ENCODE results near the gene TFF2. TPM values are rescaled to one million over a fixed set of nuclear protein-coding genes. Genes with fewer than 3 reads are reported as not detected.

The TFF2 gene
- total RNA-seq, 1 donor from 2014 or later: not detected

DNA sequence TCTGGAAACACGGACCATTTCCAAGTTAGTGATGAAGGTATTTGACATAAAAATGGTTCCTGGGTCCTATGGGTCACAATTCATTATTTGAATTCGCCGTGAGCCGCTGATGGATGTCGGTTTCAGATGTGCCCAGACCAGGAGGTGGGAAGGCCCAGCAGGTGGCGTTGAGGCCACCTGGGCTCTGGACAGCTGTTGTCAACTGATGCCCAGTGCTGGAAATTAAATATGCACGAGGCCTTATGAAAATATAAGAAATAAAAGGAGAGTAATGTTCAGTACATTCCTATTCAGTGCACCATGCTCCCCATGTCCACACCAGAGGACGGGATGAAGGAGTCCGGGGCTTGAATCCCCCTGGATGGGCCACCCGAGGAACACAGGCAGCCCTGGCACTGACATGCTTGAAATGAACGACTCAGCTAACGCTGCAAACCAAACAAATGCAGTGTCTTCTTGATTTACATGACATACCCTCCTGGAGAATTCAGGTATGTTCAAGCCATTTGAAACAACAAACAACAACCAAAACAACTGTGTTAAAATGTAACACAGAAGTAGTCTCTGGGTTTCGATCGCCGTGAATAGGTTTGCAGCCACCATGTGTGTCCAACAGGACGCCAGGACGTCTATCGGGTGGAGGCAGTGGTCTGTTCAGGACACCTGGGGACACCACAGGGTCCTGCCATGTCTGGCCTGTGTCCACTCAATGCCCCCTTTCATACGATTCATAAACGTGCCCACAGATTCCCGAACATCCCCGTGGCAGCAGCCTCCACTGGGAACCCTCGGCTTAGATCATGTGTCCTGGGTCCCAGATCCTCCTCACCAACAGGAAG lies 41.7 kb downstream of the TFF2 start:
- TF ChIP-seq POLR2A (IDR thresholded peaks at IDR 0.05): no peak
- no peak for TF ChIP-seq POLR2AphosphoS5 (IDR thresholded peaks at IDR 0.05; ENCODE audit: insufficient read depth in 1 of 2, low read depth in 1 of 2)
- TF ChIP-seq, protein P1, sequence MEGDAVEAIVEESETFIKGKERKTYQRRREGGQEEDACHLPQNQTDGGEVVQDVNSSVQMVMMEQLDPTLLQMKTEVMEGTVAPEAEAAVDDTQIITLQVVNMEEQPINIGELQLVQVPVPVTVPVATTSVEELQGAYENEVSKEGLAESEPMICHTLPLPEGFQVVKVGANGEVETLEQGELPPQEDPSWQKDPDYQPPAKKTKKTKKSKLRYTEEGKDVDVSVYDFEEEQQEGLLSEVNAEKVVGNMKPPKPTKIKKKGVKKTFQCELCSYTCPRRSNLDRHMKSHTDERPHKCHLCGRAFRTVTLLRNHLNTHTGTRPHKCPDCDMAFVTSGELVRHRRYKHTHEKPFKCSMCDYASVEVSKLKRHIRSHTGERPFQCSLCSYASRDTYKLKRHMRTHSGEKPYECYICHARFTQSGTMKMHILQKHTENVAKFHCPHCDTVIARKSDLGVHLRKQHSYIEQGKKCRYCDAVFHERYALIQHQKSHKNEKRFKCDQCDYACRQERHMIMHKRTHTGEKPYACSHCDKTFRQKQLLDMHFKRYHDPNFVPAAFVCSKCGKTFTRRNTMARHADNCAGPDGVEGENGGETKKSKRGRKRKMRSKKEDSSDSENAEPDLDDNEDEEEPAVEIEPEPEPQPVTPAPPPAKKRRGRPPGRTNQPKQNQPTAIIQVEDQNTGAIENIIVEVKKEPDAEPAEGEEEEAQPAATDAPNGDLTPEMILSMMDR (IDR thresholded peaks at IDR 0.05): no peak
- Histone ChIP-seq H3K4me3 (no peak overlapping the region), H3K9me3 (no peaks in the 10 kb centered on the region), H3K27me3 (no peaks in the 10 kb centered on the region), H3K27ac (no peak overlapping the region), H3K4me1 (no peaks in the 10 kb centered on the region), H3K36me3 (no peaks in the 10 kb centered on the region)
- DNase-seq (ENCODE audit: extremely low spot score in 2 of 2): no peak
- intact Hi-C loops (cut with DNase I): no loop called here

DNA sequence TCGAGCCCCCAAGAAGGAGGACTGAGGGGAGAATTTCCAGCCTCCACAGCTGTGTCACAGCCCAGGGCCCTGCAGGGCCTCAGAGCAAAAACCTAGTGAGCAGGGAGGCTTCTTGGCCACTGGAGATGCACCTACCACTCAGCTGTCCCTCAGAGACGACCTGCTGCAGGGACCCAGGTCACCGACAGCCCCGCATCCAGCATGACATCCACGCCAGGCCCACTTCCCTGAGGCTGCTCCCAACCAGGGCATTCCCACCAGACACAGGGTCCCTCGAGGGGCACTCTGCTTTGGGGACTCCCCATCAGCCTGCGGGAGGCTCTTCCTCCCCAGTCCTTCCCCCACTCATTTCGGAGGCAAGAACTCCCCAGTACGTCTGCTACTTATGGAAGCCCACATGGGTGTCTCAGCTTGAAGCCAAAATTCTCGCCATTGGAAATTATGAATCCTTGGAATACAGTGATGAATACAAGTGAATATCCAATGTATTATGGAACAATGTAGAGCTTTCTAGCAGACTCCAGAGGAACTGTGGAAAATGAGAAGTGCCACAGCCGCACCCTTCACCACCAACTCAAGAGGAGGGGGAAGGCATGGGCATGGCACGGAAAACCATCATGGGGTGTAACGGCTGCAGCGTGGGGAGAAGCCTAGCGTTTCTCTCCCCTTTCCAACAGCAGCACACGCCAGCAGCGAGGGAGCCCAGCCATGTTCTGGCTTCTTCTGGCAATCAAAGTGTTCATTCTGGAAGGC lies 42.5 kb downstream of the TFF2 start:
- H3K27ac ChIP-seq: no peak overlapping the region
- no peaks in the 10 kb centered on the region for H3K4me1 ChIP-seq
- TF ChIP-seq, protein P1 (IDR thresholded peaks at IDR 0.05): no peak
- TF ChIP-seq POLR2A (IDR thresholded peaks at IDR 0.05) (no peak), POLR2AphosphoS5 (IDR thresholded peaks at IDR 0.05; ENCODE audit: insufficient read depth in 1 of 2, low read depth in 1 of 2) (no peak)
- no peaks in the 10 kb centered on the region for H3K36me3 ChIP-seq
- no peaks in the 10 kb centered on the region for H3K9me3 ChIP-seq
- intact Hi-C loops (cut with DNase I): no loop called here
- H3K4me3 ChIP-seq: no peak overlapping the region
- no peaks in the 10 kb centered on the region for H3K27me3 ChIP-seq
- no peak for DNase-seq (ENCODE audit: extremely low spot score in 2 of 2)

DNA sequence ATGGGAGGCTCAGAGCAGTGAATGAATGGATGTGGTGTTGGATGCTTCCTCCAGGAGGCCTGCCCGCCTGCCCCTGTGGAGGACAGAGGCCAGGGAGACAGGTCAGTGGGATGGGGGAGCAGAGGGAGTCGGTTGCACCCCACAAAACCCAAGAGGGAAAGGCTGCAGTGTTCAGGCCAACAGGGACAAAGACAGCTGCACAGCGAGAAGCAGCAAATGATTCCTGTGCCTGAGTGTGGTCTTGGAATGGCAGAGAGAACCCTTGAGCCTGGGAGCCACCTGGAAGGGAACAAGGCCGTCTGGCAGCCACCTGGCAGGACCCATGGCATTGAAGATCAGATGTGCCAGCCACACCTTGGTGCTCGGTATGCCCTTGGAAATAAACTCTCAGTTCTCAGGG lies 43.7 kb downstream of the TFF2 start:
- intact Hi-C loops (cut with DNase I): no loop called here
- Histone ChIP-seq H3K27me3 (no peaks in the 10 kb centered on the region), H3K9me3 (no peaks in the 10 kb centered on the region), H3K36me3 (no peaks in the 10 kb centered on the region), H3K27ac (no peak overlapping the region), H3K4me1 (peaks cover 4% of the 10 kb centered on the region), H3K4me3 (no peak overlapping the region)
- TF ChIP-seq, protein P1 (IDR thresholded peaks at IDR 0.05): no peak
- TF ChIP-seq POLR2AphosphoS5 (IDR thresholded peaks at IDR 0.05; ENCODE audit: insufficient read depth in 1 of 2, low read depth in 1 of 2) (no peak), POLR2A (IDR thresholded peaks at IDR 0.05) (no peak)
- no peak for DNase-seq (ENCODE audit: extremely low spot score in 2 of 2)

DNA sequence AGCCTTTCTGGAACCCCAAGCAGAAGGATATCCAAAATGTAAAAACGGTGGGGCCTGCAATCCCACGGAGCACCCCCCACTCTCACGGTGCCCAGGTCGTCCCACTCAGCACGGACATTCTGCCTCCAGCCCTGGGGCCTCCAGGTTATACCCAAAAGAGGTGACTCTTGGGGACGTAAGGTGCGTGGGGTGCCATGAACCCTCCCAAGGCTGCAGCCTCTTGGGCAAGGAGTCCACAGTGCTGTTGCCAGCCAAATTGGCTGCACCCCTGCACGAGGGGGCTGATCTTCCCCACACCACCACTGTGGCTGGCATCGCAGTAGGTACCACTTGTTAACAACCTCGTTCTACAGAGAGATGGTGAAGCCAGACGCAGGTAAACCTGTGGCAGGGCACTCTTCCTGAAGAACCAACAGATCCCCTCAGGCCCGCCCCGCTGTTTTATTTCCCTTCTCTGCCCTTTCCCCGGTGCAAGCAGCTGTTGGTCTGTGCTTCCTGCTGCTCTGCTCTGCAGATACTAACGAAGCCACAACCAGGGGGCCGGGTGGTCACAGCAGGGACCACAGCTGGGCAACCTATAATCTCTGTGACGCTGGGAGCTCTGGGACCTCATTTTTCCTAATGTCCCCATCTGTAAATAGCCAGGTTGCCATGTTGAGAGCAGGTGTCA lies 44.3 kb downstream of the TFF2 start:
- Histone ChIP-seq H3K27ac (no peak overlapping the region), H3K9me3 (no peaks in the 10 kb centered on the region), H3K4me1 (peaks cover 5% of the 10 kb centered on the region), H3K36me3 (no peaks in the 10 kb centered on the region), H3K4me3 (no peak overlapping the region), H3K27me3 (no peaks in the 10 kb centered on the region)
- TF ChIP-seq, protein P1 (IDR thresholded peaks at IDR 0.05): no peak
- no peak for TF ChIP-seq POLR2A (IDR thresholded peaks at IDR 0.05)
- TF ChIP-seq POLR2AphosphoS5 (IDR thresholded peaks at IDR 0.05; ENCODE audit: insufficient read depth in 1 of 2, low read depth in 1 of 2): no peak
- no peak for DNase-seq (ENCODE audit: extremely low spot score in 2 of 2)
- intact Hi-C loops (cut with DNase I): no loop called here

Data from vagina (tissue), 2 donors.